Caco-2 (cell line): ENCODE data around the gene DSTN. TPM values are rescaled to one million over a fixed set of nuclear protein-coding genes. Genes with fewer than 3 reads are reported as not detected.

ENCODE experiments used
- BruUV-seq: library from RNA; stranded (reverse); fragments of 400-500 nt; replicated peaks from 2 replicates; lab custom pipeline; 2021; lab: Mats Ljungman, UMichigan
- CTCF ChIA-PET: fragments of 300-600 bp; sonication (Branson Sonifier 250); formaldehyde crosslinking; loops from one replicate; lab custom pipeline; 2022; ENCODE audit warnings: antibody characterized with exemption; lab: Charles Lee
- POLR2A ChIA-PET: fragments of 300-600 bp; sonication (Branson Sonifier 250); formaldehyde crosslinking; loops from one replicate; lab custom pipeline; 2022; ENCODE audit warnings: antibody characterized with exemption; lab: Charles Lee
- DNase-seq, 2 experiments: peaks; one replicate each; pipeline versions ENCODE4 v3.0.0 to v3.0.0-alpha.2; 2020 to 2022
- H3K27me3 ChIP-seq: replicated peaks from 2 replicates; pipeline ENCODE4 v1.6.0; 2011; ENCODE audit warnings: low read length; ENCODE audit not compliant: control insufficient read depth, insufficient read depth
- H3K36me3 ChIP-seq: 2 replicates; pipeline ENCODE4 v1.5.1; 2011; ENCODE audit warnings: low read length; ENCODE audit not compliant: control insufficient read depth, insufficient read depth
- H3K4me1 ChIP-seq: fragments of 250-450 bp; sonication (Bioruptor Pico); 2 replicates; pipeline ENCODE4 v1.5.1; 2020; ENCODE audit warnings: mild to moderate bottlenecking
- H3K4me3 ChIP-seq: 2 replicates; pipeline ENCODE4 v1.5.1; 2011; ENCODE audit warnings: low read depth, mild to moderate bottlenecking, control low read depth, low read length
- H3K9me3 ChIP-seq: fragments of 250-450 bp; sonication (Bioruptor Pico); 2 replicates; pipeline ENCODE4 v1.5.1; 2020; ENCODE audit warnings: mild to moderate bottlenecking, moderate library complexity
- H3K27ac Mint-ChIP-seq: one replicate; pipeline ENCODE4 v1.8.0; 2022; ENCODE audit warnings: mixed read lengths; ENCODE audit not compliant: unreplicated experiment
- H3K27me3 Mint-ChIP-seq: one replicate; pipeline ENCODE4 v1.8.0; 2022; ENCODE audit warnings: mixed read lengths; ENCODE audit not compliant: insufficient read depth, unreplicated experiment
- H3K36me3 Mint-ChIP-seq: one replicate; pipeline ENCODE4 v1.8.0; 2022; ENCODE audit warnings: mild to moderate bottlenecking, mixed read lengths; ENCODE audit not compliant: insufficient read depth, unreplicated experiment
- H3K4me1 Mint-ChIP-seq: one replicate; pipeline ENCODE4 v1.8.0; 2022; ENCODE audit warnings: low read depth, mixed read lengths; ENCODE audit not compliant: unreplicated experiment
- H3K4me3 Mint-ChIP-seq: one replicate; pipeline ENCODE4 v1.8.0; 2022; ENCODE audit warnings: mild to moderate bottlenecking, moderate library complexity, mixed read lengths; ENCODE audit not compliant: unreplicated experiment
- H3K9me3 Mint-ChIP-seq: one replicate; pipeline ENCODE4 v1.8.0; 2022; ENCODE audit warnings: mixed read lengths; ENCODE audit not compliant: unreplicated experiment
- intact Hi-C: fragments of 100-400 bp; cut with micrococcal nuclease; formaldehyde crosslinking; loops from one replicate; pipeline ENCODE4 v1.10.0; 2022; ENCODE audit not compliant: unreplicated experiment
- total RNA-seq: library from RNA; stranded (reverse); gene quantifications from 2 replicates; pipeline ENCODE4 v1.2.3, GENCODE V29; 2022
- TF ChIP-seq, protein P1 (sequence below), 2 experiments: fragments of 200-600 bp in 1 of 2; IDR thresholded peaks; 1 replicate in 1 of 2; 2 replicates in 1 of 2; pipeline versions ENCODE4 v1.5.1 to v1.8.0; 2011 to 2022; ENCODE audit warnings: antibody characterized with exemption in 1 of 2, control low read depth in 1 of 2, inconsistent platforms in 1 of 2, low read depth in 1 of 2, low read length in 1 of 2, mild to moderate bottlenecking in 1 of 2, moderate library complexity in 1 of 2; ENCODE audit not compliant: insufficient read depth in 1 of 2, severe bottlenecking in 1 of 2, unreplicated experiment in 1 of 2

DSTN gene
- total RNA-seq, 1 experiment from 2014 or later, result 318 TPM

DNA sequence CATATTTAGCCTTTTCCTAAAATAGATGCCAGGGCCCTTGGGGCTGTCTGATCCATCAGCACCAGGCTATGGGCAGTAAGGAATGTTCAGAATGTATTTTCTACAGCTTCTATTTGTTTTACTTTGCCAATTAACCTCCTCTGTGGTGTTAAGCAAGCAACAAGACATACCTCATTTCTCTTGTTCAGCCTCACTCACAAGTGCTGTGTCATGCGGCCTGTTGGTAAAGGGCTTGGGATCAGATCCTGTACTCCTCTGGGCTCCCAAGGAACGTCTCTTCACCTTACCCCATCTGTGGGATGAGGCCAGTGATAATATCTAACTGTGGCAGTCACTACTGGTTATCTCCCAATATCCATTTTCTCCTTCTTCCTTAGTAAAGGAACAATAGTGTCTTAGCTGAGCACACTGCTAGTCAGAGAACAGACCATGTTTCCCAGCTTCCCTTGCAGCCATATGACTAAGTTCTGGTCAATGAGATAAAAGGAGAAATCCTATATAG is 7.0 kb upstream of the DSTN start:
- Mint-ChIP-seq H3K27me3 (no peaks in the 10 kb centered on the region), H3K9me3 (no peaks in the 10 kb centered on the region), H3K27ac (peak overlapping the region; percentile 20), H3K4me3 (no peak overlapping the region), H3K36me3 (no peaks in the 10 kb centered on the region), H3K4me1 (peaks cover 4% of the 10 kb centered on the region)
- H3K4me1 ChIP-seq, result peaks cover 15% of the 10 kb centered on the region
- H3K36me3 ChIP-seq, result no peaks in the 10 kb centered on the region
- ChIA-PET POLR2A (no interaction called here), CTCF (no interaction called here)
- H3K4me3 ChIP-seq, result no peak overlapping the region
- no peaks in the 10 kb centered on the region for H3K9me3 ChIP-seq
- H3K27me3 ChIP-seq, result no peaks in the 10 kb centered on the region
- TF ChIP-seq, protein P1, sequence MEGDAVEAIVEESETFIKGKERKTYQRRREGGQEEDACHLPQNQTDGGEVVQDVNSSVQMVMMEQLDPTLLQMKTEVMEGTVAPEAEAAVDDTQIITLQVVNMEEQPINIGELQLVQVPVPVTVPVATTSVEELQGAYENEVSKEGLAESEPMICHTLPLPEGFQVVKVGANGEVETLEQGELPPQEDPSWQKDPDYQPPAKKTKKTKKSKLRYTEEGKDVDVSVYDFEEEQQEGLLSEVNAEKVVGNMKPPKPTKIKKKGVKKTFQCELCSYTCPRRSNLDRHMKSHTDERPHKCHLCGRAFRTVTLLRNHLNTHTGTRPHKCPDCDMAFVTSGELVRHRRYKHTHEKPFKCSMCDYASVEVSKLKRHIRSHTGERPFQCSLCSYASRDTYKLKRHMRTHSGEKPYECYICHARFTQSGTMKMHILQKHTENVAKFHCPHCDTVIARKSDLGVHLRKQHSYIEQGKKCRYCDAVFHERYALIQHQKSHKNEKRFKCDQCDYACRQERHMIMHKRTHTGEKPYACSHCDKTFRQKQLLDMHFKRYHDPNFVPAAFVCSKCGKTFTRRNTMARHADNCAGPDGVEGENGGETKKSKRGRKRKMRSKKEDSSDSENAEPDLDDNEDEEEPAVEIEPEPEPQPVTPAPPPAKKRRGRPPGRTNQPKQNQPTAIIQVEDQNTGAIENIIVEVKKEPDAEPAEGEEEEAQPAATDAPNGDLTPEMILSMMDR (IDR thresholded peaks at IDR 0.05; ENCODE audit: insufficient read depth in 1 of 2, low read depth in 1 of 2, low read length in 1 of 2, severe bottlenecking in 1 of 2, unreplicated experiment in 1 of 2), result no peak
- intact Hi-C loops, result no loop called here
- no peak for DNase-seq
- BruUV-seq, result no TSS peak

DNA sequence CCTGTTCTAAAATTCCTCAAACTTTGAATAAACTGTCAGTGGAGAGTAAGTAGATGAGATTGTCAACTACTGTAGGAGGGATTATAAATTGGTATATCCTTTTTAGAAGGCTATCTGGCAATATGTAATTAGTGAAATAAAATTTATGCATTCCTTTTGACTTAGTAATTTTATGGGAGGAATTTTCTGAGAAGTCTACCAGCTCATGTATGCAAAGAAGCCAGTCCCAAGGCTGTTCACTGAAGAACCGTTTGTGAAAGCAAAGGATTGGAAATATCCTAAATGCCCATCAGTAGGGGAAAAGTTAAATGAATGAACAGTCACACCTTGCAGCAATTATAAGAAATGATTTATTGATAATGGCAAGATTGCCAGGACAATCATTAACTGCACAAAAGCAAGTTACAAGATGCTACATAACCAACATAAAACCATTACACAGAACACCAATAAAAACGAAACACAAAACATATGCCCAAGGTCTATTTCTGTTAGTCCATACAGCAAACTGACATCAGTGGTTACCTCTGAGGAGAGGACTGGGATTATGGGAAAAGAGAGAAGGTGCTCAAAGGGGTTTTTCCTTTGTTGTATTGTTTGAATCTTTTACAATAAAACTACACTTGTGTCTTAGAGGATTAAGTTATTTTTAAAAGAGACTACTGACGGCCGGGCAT is 4.6 kb upstream of the DSTN start:
- Mint-ChIP-seq H3K4me3 (no peak overlapping the region), H3K27me3 (no peaks in the 10 kb centered on the region), H3K9me3 (no peaks in the 10 kb centered on the region), H3K4me1 (peaks cover 7% of the 10 kb centered on the region), H3K36me3 (peaks cover 15% of the 10 kb centered on the region), H3K27ac (no peak overlapping the region)
- no peaks in the 10 kb centered on the region for H3K27me3 ChIP-seq
- no peaks in the 10 kb centered on the region for H3K36me3 ChIP-seq
- H3K4me3 ChIP-seq, result no peak overlapping the region
- intact Hi-C loops, result loop anchor here (5.0 kb wide), 1 partner anchor 402 kb away; the partner anchor contains the start of genes MGME1 and SNX5
- peaks cover 10% of the 10 kb centered on the region for H3K4me1 ChIP-seq
- TF ChIP-seq, protein P1 (IDR thresholded peaks at IDR 0.05; ENCODE audit: insufficient read depth in 1 of 2, low read depth in 1 of 2, low read length in 1 of 2, severe bottlenecking in 1 of 2, unreplicated experiment in 1 of 2), result no peak
- H3K9me3 ChIP-seq, result no peaks in the 10 kb centered on the region
- POLR2A ChIA-PET, result interaction anchor here (0.5 to 0.6 kb wide), 2 partner anchors 9 to 367 kb away, joined by 4 to 6 read pairs; no protein-coding TSS in a partner anchor
- DNase-seq, result no peak
- BruUV-seq, result no TSS peak
- CTCF ChIA-PET, result no interaction called here

DNA sequence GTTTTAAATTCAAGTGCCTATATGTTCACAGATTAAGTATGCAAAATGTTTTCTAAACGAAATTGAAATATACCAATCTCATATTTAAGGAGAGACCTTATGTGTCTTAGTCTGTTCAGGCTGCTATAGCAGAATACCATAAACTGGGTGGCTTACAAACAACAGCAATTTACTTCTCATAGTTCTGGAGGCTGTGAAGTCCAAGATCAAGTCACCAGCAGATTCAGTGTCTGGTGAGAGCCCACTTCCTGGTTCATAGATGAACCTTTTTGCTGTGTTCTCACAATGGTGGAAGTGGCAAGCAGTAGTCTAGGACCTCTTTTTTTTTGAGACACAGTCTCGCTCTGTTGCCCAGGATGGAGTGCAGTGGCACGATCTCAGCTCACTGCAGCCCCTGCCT is 3.5 kb upstream of the DSTN start:
- Histone ChIP-seq H3K4me1 (peaks cover 10% of the 10 kb centered on the region), H3K9me3 (no peaks in the 10 kb centered on the region), H3K36me3 (no peaks in the 10 kb centered on the region), H3K27me3 (no peaks in the 10 kb centered on the region), H3K4me3 (no peak overlapping the region)
- ChIA-PET POLR2A (no interaction called here), CTCF (no interaction called here)
- Mint-ChIP-seq H3K27me3 (no peaks in the 10 kb centered on the region), H3K4me3 (no peak overlapping the region), H3K4me1 (peaks cover 13% of the 10 kb centered on the region), H3K36me3 (peaks cover 21% of the 10 kb centered on the region), H3K9me3 (no peaks in the 10 kb centered on the region), H3K27ac (no peak overlapping the region)
- TF ChIP-seq, protein P1 (IDR thresholded peaks at IDR 0.05; ENCODE audit: insufficient read depth in 1 of 2, low read depth in 1 of 2, low read length in 1 of 2, severe bottlenecking in 1 of 2, unreplicated experiment in 1 of 2), result no peak
- no peak for DNase-seq
- intact Hi-C loops, result loop anchor here (5.0 kb wide), 1 partner anchor 401 kb away; the partner anchor contains the start of genes MGME1 and SNX5
- no TSS peak for BruUV-seq
